ENCODE results near the gene C12orf42. TPM values are rescaled to one million over a fixed set of nuclear protein-coding genes. Genes with fewer than 3 reads are reported as not detected.

Gene C12orf42
- total RNA-seq, 1 experiment from 2014 or later: not detected

GRCh38 chr12:103314786-103315185 lies 181.0 kb downstream of the C12orf42 start:
- ChIA-PET RAD21 (ENCODE audit: low non-redundant PET in 1 of 2, low total read pairs in 2 of 2, uncharacterized antibody in 2 of 2, unreplicated experiment in 2 of 2) (no interaction called here), POLR2A (no interaction called here), CTCF (no interaction called here)
- BruUV-seq (replicated peaks): no TSS peak
- TF ChIP-seq EGR1 (IDR thresholded peaks at IDR 0.05; ENCODE audit: low read depth) (no peak), POLR2AphosphoS5 (IDR thresholded peaks at IDR 0.05; ENCODE audit: low read depth, low read length) (no peak), ZBTB33 (IDR thresholded peaks at IDR 0.05; ENCODE audit: extremely low read depth, insufficient replicate concordance, low read length) (no peak), SIN3A (IDR thresholded peaks at IDR 0.05; ENCODE audit: low read depth) (no peak), EZH2 (IDR thresholded peaks at IDR 0.05) (no peak), YY1 (IDR thresholded peaks at IDR 0.05; ENCODE audit: extremely low read depth, insufficient replicate concordance, low read depth, low read length) (no peak), ELF1 (IDR thresholded peaks at IDR 0.05; ENCODE audit: borderline replicate concordance, low read depth) (no peak), EZH2phosphoT487 (IDR thresholded peaks at IDR 0.05; ENCODE audit: borderline replicate concordance) (no peak), REST (IDR thresholded peaks at IDR 0.05; ENCODE audit: low read depth) (no peak), FOSL1 (IDR thresholded peaks at IDR 0.05; ENCODE audit: low read depth) (no peak)
- Histone ChIP-seq H3K9me2 (ENCODE audit: insufficient read depth) (no peaks in the 10 kb centered on the region), H3K79me2 (ENCODE audit: insufficient read depth, low read length) (no peaks in the 10 kb centered on the region), H3K9me3 (ENCODE audit: control insufficient read depth in 1 of 2, insufficient read depth in 1 of 2, low read depth in 1 of 2, low read length in 2 of 2) (no peaks in the 10 kb centered on the region; a peak in 1 of 4 replicates), H3K4me2 (ENCODE audit: low read length) (no peak overlapping the region), H3K4me3 (replicated peaks in 1 of 2; ENCODE audit: low read depth in 1 of 2, low read length in 2 of 2) (no peak overlapping the region), H3K27ac (ENCODE audit: low read depth, low read length) (no peak overlapping the region), H2AFZ (ENCODE audit: low read depth, low read length, poor library complexity, severe bottlenecking) (no peak overlapping the region), H3K27me3 (ENCODE audit: insufficient read depth, low read length) (peaks cover 24% of the 10 kb centered on the region; the same call in 1 of the 2 replicates), H3K4me1 (ENCODE audit: control insufficient read depth in 1 of 2, insufficient read depth in 2 of 2, low read length in 2 of 2) (no peaks in the 10 kb centered on the region), H3K36me3 (ENCODE audit: control insufficient read depth in 1 of 2, insufficient read depth in 2 of 2, low read length in 2 of 2) (no peaks in the 10 kb centered on the region), H4K20me1 (ENCODE audit: insufficient read depth) (no peaks in the 10 kb centered on the region), H3K9ac (ENCODE audit: low read length) (no peak overlapping the region)
- DNase-seq (ENCODE audit: low read depth, low spot score): no peak
- intact Hi-C loops (cut with micrococcal nuclease): no loop called here
- no peak for ATAC-seq

Measured in HCT116 (cell line).